Posterior vena cava (tissue), 2 donors: ENCODE measurements around the gene RASGRP4. TPM values are rescaled to one million over a fixed set of nuclear protein-coding genes. Genes with fewer than 3 reads are reported as not detected.
"Not testable (repeated sequence)": the region's sequence is repeated elsewhere in the genome, so short reads cannot be mapped to it uniquely, and the experiment has no call there.

Experiments
- DNase-seq: peaks from one replicate; pipeline ENCODE4 v3.0.0-alpha.2; 2020; ENCODE audit warnings: low spot score
- intact Hi-C, 2 donors: fragments of 100-400 bp; cut with DNase I; formaldehyde crosslinking; loops; one replicate each; pipeline versions ENCODE4 v1.14.1 to v1.14.2; 2022 to 2023
- total RNA-seq, 2 donors: library from RNA; stranded (reverse); fragmentation: NEBNext Ultra II Directional; extraction: Animal tissue kit (Norgen Biotek cat#: 25700); gene quantifications; one replicate each; pipeline ENCODE4 v1.2.1, GENCODE V29; 2021
- donor health status: DM: yes; HTN: yes; CAD: no.
- donor health status: DM: yes; HTN: yes; CAD: no.

The RASGRP4 gene
- total RNA-seq, 2 donors from 2014 or later: 3.9 to 6.6 TPM

GRCh38 chr19:38422438-38422837 is 3.6 kb downstream of the RASGRP4 start:
- no peak for DNase-seq

DNA sequence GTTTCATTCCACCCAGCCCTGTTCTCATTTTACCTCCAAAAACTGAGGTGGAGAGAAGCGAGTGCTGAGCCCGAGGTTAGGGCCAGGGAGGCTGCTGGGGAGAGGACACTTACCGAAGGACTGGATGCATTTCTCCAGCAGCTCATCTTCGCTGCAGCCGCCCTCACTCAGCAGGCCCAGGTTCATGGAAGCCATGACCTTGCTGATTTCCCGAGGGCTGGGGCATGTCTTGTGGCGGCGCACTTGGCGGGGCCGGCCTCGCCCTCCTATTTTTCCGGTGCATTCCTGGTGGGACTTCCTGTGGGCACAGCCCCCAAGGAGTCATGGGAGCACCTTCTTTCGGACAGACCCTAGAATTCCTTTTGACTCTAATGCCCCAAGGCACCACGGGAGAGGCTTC is 4.2 kb downstream of the RASGRP4 start:
- no peak for DNase-seq
- intact Hi-C loops: no loop called here

More at GRCh38 chr19:38422438-38422837, 3.6 kb downstream of the RASGRP4 start:
- intact Hi-C loops: no loop called here

- no peak for DNase-seq
- intact Hi-C loops: no loop called here
Measured at GRCh38 chr19:38420935-38421334, 5.1 kb downstream of the RASGRP4 start.

- DNase-seq: peak; percentile 94
- intact Hi-C loops: no loop called here
Measured at GRCh38 chr19:38417544-38418506, 8.2 kb downstream of the RASGRP4 start.

DNA sequence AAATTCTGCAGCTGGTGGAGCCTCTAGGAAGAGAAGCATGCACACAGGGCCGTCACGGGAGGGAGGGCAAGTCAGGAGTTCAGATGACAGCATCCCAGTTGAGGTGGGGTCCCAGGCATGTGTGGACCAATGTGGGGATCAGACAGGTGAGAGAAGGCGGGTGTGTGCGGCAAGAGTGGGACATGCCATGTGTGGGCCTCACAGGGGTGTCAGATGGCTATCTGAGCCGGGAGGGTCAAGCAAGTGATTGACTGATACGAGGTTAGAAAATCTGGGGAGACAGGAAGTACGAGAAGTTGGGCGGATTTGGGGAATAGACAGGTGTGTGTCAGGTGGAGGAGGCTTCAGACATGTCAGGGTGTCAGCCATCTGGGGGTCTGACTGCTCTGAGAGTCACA is 8.9 kb downstream of the RASGRP4 start:
- intact Hi-C loops: no loop called here
- DNase-seq: no peak

DNA sequence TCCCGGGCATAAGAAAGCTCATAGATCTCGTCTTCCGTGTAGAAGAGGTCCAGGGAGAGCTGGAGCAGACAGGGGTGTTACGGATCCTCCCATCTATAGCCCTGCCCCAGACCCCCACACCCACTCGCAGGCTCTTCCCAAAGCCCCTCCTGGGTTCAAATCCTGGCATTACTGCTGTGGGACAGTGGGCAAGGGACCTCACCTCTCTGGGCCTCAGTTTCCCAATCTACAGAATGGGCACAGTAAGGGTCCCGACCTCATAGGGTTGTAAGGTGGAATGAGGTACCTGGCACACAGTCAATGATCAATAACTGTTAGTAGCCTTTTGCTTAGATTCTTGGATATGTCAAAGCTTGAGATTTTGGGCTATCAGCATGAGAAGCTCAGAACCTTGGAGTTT is 12.6 kb downstream of the RASGRP4 start:
- intact Hi-C loops: no loop called here
- no peak for DNase-seq

GRCh38 chr19:38412961-38413360 is 13.1 kb downstream of the RASGRP4 start:
- DNase-seq: no peak
- intact Hi-C loops: no loop called here

- intact Hi-C loops: no loop called here
Measured at GRCh38 chr19:38412491-38412890, 13.5 kb downstream of the RASGRP4 start.

DNA sequence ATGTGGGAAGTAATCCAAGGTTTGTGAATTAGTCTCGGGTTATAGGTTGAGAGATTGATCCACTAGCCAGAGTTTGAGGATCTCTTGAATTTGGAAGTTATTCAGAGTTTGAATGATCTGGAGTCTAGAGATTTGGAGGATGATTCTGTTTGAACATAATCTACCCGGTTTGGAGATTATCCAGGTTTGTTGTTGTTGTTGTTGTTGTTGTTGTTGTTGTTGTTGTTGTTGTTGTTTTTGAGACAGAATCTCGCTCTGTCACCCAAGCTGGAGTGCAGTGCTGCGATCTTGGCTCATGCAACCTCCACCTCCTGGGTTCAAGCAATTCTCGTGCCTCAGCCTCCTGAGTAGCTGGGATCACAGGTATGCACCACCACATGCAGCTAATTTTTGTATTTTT is 14.1 kb downstream of the RASGRP4 start:
- intact Hi-C loops, DNase-seq: not testable (repeated sequence)

More at GRCh38 chr19:38412491-38412890, 13.5 kb downstream of the RASGRP4 start:
- DNase-seq: no peak

DNA sequence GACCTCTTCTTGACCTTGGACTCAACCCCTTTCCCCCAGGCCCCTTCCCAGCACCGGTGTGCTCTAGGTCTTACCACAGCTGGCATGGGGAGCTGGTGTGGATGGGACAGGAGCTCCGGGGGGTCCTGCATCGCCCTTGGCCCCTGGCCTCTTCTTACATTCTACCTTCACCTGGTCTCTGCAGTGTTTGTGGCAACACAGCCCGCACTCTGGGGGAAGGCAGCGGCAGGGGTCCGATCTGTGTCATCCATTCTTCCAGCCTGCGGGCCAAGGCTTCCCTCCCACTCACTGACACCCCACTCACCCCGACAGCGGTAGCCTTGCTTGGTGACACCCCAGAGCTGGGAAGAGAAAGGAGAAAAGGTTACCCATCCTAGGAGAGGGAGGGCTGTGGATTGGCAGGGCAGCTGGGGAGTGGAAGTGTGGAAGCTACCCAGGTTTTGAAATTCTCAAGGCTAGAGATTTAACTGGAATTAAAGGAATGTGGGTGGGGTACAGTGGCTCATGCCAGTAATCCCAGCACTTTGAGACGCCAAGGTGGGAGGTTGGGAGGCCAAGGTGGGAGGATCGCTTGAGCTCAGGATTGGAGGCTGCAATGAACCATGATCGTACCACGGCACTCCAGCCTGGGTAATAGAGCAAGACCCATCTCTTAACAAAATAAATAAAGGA is 14.8 kb downstream of the RASGRP4 start:
- DNase-seq: no peak
- intact Hi-C loops: no loop called here

DNA sequence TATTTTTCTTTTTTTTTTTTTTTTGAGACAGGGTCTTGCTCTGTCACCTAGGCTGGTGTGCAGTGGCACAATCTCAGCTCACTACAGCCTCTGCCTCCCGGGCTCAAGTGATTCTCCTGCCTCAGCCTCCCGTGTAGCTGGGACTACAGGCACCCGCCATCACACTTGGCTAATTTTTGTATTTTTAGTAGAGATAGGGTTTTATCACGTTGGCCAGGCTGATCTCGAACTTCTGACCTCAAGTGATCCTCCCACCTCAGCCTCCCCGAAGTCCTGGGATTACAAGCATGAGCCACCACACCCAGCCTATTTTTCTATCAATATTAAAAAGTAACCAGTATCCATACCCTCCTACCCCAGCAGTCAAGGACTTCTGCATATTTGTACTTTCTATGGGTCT is 15.6 kb downstream of the RASGRP4 start:
- DNase-seq, intact Hi-C loops: not testable (repeated sequence)

DNA sequence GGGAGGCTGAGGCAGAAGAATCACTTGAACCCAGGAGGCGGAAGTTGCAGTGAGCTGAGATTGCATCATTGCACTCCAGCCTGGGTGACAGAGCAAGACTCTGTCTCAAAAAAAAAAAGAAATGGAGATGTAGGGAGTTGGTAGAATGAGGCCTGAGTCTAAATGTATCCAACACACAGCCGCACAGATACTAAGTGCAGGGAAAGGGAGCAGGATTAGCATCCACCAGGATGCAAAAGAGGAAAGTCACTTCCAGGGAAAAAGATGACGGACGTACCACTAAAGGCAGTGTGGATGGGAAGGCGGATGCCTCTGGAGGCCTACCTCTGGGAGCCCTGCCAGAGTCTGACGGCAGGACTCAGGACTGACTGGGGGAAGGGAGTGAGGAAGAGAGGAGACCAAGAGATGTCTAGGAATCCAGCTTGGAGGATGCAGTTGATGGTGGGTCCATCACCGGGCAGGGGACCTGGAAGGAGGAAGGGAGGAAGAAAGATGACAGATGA is 16.3 kb downstream of the RASGRP4 start:
- intact Hi-C loops: loop anchor here (10.0 kb wide), 2 partner anchors 105 to 225 kb away; no protein-coding TSS in a partner anchor
- DNase-seq: no peak

DNA sequence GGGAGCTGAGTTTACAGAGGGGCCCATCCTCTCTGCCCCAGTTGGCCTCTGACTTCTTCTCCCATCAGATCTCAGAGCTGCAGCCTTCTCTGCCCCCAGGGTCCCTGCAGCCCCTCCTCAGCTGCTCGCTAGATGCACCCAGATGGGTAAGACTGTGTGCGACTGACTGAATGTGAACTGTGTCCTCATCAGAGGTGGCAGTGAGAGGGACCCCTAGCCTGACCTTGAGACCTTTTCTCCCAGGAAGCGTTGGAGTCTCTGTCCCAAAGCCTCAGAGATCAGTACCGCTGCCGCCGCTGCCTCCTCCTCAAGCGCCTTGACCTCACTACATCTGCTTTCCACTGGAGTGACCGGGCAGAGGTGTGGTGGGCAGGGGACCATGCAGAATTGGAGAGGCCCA is 20.7 kb downstream of the RASGRP4 start:
- DNase-seq: no peak
- intact Hi-C loops: loop anchor here (10.0 kb wide), 2 partner anchors 110 to 230 kb away; no protein-coding TSS in a partner anchor

GRCh38 chr19:38404858-38405257 is 21.2 kb downstream of the RASGRP4 start:
- intact Hi-C loops: loop anchor here (10.0 kb wide), 2 partner anchors 110 to 230 kb away; no protein-coding TSS in a partner anchor

GRCh38 chr19:38402967-38403674 is 22.9 kb downstream of the RASGRP4 start, which contains the start of gene FAM98C:
TSS of gene FAM98C (plus strand) at chr19:38403093. CDS start at chr19:38403154, 61 bp downstream.
- intact Hi-C loops: loop anchor here (10.0 kb wide), 2 partner anchors 112 to 232 kb away; no protein-coding TSS in a partner anchor

More at GRCh38 chr19:38404858-38405257, 21.2 kb downstream of the RASGRP4 start:
- DNase-seq: no peak

DNA sequence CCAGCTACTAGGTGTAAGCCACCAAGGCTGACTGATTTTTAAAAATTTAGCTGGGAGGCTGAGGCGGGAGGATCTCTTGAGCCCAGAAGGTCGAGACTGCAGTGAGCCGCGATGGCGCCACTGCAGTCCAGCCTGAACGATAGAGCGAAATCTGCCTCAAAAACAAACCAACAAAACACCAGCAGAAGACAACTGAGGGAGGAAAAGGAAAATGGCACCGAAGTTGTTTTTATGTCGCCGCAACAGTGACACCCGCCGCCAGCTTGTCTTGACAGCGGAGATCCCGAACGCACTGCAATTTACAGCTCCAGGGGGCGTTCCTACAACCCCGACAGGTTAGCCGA is 23.4 kb downstream of the RASGRP4 start:
- no peak for DNase-seq
- intact Hi-C loops: loop anchor here (10.0 kb wide), 2 partner anchors 112 to 232 kb away; no protein-coding TSS in a partner anchor

More at GRCh38 chr19:38402967-38403674, 22.9 kb downstream of the RASGRP4 start, which contains the start of gene FAM98C:
- DNase-seq: peak; percentile 98

GRCh38 chr19:38401148-38401547 is 24.9 kb downstream of the RASGRP4 start:
- intact Hi-C loops: loop anchor here (10.0 kb wide), 2 partner anchors 114 to 234 kb away; no protein-coding TSS in a partner anchor
- DNase-seq: no peak

GRCh38 chr19:38400361-38400760 is 25.7 kb downstream of the RASGRP4 start:
- DNase-seq: no peak
- intact Hi-C loops: loop anchor here (10.0 kb wide), 2 partner anchors 114 to 234 kb away; no protein-coding TSS in a partner anchor

DNA sequence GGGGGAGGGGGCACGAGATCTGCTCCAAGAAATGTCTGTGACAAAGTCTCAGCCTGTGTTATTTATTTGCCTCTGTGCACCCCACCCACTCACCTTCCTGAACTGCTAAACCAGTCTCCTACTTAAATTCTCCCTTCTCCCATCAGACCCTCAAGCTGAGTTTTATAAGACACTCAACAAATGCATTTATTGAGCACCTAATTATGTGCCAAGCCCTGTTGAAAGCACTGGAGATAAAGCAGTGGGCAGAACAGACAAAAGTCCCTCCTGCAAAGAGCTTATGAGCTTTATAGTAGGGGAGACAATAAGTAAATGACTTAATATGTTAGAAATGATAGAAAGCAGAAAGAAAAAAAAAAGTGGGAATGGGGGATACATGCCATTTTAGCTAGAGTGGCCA is 26.5 kb downstream of the RASGRP4 start:
- intact Hi-C loops: no loop called here
- DNase-seq: no peak
